ENCODE results near the gene MAMDC4.
A peak's percentile ranks its signal among the peaks of the same experiment; 100 is the strongest.
"Not testable (repeated sequence)": the region's sequence is repeated elsewhere in the genome, so short reads cannot be mapped to it uniquely, and the experiment has no call there.

MAMDC4 gene

DNA sequence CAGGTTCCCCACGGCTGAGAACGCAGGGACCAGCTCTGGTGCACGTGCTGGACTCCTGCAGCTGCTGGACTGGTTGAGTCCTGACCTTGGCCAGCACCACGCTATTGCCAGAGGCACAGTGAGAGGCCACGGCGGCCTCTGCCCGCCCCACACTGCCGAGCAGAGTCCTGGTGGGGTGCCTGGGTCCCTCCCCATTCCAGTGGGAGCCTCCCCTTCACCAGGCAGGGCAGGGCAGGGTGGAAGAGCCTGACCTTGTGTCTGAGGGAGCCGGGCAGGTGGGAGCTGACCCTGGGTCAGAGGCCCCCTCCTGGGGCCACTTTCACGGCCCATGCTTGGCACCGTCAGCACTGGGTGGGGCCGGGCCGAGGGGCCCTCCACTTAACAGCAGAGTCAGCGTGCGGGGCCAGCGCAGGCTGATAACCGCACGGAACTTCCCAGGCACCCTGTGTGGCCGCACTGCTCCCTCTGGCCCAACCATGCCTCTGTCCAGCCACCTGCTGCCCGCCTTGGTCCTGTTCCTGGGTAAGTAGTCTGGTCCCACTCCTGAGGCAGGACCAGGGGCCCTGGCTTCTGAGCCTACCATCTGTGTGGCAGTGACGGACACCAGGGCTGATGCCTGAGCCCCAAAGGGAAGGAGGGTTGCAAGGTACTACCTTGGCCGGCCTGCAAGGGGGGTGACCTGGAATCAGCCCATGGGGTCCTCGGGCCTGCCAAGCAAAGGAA is at the start of gene MAMDC4:
MAMDC4 (plus strand) TSS at position 406 of the 723 bp plus-strand sequence; CDS start at position 477, 71 bp downstream.
- no peak for DNase-seq

DNA sequence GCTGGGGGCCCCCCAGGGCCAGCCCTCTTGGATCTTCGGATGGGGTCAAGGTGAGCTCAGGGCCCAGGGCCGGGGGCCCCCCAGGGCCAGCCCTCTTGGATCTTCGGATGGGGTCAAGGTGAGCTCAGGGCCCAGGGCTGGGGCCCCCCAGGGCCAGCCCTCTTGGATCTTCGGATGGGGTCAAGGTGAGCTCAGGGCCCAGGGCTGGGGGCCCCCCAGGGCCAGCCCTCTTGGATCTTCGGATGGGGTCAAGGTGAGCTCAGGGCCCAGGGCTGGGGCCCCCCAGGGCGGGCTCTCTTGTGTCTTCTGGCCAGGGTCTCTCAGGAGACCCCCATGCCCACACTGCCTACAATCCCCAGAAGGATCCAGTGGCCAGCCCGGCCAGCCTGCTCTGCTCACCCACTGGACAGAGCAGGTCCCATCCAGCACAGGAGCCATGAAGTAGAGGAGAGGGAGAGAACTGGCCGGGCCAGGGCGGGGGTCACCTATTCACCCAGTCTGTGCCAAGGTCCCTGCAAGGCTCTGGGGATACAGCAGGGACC is 49.1 kb upstream of the MAMDC4 start:
- DNase-seq, result not testable (repeated sequence)

DNA sequence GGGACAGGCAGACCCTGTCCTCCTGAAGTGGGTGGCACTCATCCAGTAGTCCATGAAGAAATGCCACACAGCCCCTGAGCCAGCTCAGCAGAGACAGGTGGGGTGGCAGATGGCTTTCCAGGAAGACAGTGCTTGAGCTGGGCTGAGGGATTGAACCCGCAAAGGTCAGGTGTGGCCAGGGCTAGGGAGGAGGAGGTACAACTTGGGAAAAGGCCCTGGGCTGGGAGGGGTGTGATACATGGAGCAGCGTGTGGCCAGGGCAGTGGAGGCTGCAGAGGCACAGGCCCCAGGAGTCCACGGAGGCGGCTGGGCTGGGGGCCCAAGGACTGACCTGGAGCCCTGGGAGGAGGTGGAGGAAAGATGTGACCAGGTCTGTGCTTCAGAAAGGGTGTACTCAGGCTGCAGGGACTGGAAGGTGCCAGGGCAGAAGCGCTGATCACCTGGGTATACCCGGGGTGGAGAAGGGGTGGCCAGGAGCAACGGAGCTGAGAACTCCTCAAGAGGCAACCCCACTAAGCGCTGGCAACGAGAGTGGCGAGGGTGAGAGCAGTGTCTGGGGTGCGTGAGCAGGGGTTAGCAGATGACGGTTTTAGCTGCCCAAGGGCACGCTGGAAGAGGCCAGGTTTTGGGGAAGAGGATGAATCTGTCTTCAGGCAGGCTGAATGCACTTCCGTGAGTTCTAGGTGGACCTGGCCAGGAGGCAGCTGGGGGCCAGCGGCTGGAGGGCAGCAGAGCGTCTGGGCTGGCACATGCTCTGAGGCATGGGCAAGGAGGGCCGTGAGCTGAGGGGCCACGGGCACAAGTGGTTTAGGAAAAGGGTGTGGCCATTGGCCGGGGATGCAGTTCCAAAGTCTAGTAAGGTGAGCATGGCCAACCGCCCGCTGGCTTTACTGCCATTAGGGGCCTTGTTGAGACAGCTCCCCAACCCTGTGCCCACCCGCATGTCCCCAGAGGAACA is 48.3 kb upstream of the MAMDC4 start:
- DNase-seq, result no peak

DNA sequence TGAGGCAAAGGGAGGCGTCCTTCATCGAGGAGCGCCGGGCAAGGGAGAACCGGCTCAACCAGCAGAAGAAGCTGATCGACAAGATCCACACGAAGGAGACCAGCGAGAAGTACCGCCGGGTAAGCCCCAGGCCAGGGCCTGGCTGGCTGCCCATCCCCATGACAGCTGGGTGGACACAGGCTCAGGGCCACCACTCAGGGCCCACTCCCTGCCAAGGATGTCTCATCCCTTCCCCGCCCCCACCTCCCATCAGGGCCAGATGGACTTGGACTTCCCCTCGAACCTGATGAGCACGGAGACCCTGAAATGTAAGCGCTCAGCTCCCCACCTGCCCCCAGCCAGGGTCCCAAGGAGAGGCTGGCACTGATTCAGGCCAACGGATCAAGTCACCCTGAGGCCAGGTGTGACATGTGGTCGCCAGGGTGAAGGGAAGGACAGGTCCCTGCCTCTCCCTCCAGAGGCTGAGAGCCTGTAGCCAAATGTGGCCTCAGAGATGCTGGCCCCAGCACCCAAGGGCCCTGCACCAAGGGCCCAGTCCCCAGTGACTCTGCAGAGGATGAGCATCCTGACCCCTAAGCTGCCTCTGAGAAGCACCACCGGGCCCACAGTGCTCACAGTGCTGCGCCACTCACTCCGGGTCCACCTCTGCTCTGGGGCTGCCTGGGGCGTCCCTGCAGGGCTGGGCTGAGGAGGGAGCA is 47.5 kb upstream of the MAMDC4 start:
- DNase-seq, result no peak

DNA sequence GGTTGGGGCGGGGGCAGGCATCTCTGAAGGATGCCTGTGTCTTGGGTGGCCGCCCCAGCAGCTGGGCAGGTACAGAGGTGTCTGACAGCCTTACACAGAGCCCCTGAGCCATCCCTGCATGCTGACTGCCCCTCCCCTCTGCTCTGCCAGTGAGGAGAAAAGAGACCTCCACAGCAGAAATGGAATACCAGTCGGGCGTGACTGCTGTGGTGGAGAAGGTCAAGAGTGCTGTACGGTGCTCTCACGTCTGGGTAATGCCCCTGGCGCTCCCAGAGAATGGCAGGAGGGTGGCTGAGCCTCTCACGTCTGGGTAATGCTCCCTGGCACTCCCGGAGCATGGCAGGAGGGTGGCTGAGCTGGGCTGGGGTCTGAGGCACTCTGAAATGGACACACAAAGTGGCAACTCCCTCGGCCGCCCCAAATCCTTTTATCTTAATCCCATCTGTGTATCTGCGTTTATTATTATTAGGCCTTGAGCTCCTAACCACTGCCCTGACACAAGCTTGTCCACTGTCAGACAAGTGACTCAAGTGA is 46.9 kb upstream of the MAMDC4 start:
- DNase-seq, result no peak

- DNase-seq, result no peak
Measured at GRCh38 chr9:136806067-136806466, 46.1 kb upstream of the MAMDC4 start.

DNA sequence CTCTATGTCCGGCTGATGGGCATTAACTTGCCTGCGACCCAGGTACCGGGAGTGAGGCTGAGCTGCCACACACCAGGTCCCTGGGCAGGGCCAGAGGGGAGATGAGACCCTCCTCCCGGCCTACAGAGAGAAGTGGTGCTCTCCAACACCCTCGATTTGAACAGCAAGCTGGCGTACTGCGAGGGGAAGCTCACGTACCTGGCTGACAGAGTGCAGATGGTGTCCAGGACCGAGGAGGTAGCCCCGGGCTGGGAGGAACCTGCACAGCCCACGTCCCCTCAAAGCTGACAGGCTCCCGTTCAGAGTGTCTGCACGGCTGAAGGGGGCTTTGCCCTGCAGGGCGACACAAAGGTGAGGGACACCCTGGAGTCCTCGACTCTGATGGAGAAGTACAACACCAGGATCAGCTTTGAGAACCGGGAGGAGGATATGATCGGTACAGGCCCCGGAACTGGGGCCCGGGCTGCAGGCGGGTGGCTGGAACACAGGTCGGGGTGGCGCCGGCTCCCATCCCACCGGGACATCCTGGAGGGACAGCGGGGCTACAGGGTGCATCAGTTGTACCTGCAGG is 45.4 kb upstream of the MAMDC4 start:
- no peak for DNase-seq

GRCh38 chr9:136807281-136808074 is 44.7 kb upstream of the MAMDC4 start, which contains the start of gene RABL6:
TSS of gene RABL6 (plus strand) at chr9:136807948. CDS start at chr9:136808197, 249 bp downstream.
- peak; percentile 57 to 79 for DNase-seq

DNA sequence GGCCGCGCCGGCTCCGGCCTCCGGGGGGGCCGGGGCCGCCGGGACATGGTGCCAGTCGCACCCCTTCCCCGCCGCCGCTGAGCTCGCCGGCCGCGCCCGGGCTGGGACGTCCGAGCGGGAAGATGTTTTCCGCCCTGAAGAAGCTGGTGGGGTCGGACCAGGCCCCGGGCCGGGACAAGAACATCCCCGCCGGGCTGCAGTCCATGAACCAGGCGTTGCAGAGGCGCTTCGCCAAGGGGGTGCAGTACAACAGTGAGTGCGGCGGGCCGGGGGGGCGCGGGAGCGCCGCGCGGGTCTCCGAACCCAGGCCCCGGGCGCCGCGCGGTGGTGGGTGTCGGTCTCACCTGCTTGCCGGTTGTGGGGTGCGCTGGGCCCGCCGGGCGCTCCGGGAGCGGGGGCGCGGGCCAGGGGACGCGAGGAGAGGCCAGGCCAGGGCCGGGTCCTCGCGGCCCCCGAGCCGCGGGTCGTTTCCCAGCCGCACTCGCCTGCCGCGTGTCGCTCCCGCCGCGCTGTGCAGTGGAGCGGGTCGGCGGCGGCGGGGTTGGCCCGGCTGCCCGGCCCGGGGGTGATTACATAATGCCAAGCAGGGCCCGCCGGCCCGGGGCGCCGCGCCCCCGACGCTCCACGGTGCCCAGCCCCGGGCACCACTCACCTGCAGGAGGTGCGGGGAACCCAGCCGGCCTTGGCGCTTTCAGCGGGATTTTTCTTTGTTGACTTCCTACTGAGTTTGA is 43.9 kb upstream of the MAMDC4 start:
- DNase-seq, result no peak

DNA sequence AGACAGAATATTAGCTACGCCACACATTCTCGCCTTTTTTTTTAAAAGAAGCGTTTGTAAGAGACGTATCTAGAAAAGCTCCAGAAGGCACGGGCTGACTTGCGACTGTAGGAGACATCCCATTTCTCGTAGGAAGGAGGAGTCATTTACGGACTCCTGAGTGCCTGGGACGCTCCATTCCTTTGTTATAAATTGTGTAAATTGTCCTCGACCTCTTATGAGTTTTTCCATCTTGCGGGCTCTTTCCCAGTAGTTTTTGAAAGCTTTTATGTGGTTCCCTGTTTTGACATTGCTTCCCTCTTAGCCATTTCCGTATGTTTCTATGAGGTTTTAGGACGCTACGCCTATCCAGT is 43.4 kb upstream of the MAMDC4 start:
- DNase-seq, result peak in 1 of 2 donors; percentile 41

DNA sequence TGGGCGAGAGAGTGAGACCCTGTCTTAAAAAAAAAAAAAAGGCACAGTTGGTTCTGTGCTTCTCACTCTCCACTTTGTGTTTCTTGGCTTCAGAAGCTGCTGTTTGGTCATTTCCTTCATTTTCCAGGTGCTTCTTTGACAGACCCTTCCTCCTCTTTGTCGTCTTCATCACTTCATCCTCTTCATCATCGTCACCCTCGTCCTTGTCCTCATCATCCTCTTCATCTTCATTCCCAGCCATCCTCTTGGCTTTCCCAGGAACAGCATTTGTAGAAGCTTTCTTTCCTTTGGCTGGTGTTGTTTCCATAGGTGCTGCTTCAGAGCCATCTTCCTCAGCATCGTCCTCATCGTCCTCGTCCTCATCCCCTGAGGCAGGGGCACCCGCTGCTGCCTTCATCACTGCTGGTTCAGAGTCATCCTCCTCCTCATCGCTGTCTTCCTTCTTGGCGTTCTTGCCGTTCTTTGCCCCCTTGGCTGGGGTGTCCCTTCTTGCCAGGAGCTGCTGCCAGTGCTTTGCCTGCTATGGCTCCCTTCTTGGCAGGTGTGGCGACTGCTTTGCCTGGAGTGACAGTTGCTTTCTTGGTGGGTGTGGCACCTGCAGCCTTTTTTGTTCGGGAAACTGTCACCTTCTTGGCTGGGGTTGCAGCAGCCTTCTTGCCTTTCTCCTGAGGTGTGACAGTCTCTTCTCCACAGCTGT is 37.3 kb upstream of the MAMDC4 start:
- no peak for DNase-seq

GRCh38 chr9:136815422-136815782 is 36.7 kb upstream of the MAMDC4 start:
- no peak for DNase-seq

DNA sequence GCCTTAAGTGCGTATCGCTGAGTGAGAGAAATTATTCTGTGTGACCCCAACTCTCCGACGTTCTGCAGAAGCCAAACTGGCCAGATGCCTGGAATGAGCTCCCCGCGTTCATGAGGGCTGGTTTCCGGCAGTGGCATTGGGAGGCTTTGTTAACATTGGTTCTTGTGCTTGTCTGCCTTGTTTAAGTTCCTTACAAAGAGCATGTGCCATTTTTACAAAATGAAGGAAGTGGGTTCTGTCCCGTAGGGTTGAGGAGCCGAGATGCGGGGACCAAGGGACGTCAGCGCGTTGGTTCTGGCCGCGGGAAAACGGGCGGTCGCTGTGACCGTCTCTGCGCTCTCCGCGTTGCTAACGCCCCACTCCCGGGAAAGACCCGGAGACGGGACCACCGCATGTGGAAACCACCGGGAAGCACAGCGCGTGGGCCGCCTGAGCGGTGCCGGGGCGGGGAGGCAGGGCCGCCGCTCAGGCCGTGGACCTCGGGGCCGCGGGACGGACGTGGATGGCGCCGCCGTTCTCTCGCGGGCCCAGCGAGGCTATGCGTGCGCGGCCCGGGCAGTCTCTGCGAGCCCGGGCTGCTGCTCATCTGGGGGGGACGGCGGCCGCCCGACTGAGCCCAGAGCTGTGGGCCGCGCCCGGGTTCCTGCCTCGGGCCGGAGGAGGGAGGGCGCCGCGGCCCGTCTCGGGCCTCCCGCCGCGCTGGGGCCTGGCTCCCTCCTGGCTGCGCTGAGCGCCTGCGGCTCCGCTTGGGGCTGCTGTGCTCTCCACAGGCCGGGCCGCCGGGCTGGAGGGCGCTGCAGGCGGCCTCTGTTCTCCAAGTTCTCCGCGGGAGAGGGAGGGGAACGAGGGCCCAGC is 30.9 kb upstream of the MAMDC4 start:
- DNase-seq, result peak in 1 of 2 donors; percentile 29

DNA sequence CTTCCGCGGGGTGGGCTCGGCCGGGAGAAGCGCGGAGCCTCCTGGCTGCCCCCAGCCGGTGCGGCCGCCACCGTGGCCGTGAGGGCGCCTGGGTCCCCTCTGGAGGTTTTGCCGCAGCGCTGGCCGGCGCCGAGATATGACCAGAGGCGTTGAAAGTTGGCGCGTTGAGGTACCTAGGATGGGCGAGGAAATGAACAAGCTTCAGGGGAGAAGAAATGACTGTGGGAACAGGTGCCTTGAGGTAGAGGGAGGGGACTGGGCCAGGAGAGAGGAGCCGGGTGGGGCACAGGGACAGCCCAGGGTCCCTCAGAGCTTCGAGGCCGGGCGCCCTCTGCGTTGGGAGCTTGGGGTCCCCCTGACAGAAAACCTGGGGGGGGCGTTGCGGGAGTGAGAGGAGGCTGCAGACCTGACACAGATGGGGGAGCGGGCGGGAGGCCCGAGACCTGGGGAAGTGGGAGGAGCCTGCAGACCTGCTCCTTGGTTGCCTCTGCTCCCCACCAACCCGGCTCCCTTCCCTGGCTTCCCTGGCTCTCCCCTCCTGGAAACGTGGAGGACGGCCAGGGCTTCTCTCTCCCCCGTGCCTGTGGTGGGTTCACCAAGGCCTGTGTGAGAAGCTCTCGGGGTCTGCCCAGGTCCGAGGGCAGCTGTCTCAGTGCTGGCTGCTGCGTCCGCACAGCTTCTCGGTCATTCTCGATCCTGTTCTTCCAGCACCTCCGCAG is 30.2 kb upstream of the MAMDC4 start:
- no peak for DNase-seq

GRCh38 chr9:136823136-136824046 is 28.8 kb upstream of the MAMDC4 start:
- DNase-seq, result no peak

DNA sequence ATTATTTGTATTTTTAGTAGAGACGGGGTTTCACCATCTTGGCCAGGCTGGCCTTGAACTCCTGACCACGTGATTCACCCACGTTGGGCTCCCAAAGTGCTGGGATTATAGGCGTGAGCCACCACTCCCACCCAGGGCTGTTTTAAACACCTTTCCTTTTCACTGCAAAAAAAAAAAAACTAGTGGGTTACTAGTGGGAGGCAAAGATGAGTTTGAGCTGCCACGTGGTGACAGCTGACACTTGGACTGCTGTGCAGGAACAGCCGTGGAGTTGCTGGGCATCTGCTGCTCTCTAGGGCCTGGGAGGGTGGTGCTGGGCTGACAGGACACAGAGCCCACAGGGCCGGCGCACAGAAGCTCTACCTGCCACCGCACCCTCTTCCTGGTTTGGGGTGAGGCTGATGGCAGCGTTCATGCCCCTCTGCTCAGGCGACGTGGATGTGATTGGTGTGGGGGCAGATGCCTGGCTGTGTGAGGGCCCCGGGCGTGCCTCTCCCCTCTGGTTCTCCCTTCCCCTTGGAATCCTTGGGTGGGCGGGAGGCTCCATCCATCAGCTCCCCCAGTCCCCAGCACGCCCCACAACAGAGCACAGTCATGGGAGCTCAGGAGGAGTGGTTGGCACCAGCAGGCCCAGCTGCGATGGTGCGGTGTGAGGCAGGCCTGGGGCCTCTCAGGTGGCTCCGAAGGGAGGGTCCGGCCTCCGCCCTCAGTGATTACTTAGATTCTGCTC is 27.5 kb upstream of the MAMDC4 start:
- DNase-seq, result no peak

Measured in inflammatory macrophage treated with lipopolysaccharide for 1 hour (primary cell).